Measurements from ENCODE around the gene PAX4.
"Not testable (repeated sequence)": the region's sequence is repeated elsewhere in the genome, so short reads cannot be mapped to it uniquely, and the experiment has no call there.

Gene PAX4

DNA sequence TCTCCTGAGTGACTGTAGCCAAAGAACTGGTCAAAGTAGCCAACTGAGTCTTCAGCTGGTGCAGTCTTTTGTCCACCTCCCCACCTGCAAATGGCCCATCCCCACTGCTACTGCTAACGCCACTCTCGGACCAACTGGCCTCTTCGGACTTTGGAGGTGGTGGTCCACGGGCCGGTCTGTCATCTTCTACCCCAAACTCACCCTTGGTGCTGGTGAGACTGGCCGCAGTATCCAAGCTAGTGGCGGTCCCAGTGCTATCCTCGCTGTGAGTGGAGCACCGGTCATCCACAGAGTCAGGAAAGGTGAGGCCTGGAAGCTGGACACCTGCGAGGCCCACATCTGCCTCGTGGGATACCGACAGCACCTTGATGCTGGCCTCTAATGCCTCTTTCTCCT lies 33.3 kb downstream of the PAX4 start:
- DNase-seq: no peak

DNA sequence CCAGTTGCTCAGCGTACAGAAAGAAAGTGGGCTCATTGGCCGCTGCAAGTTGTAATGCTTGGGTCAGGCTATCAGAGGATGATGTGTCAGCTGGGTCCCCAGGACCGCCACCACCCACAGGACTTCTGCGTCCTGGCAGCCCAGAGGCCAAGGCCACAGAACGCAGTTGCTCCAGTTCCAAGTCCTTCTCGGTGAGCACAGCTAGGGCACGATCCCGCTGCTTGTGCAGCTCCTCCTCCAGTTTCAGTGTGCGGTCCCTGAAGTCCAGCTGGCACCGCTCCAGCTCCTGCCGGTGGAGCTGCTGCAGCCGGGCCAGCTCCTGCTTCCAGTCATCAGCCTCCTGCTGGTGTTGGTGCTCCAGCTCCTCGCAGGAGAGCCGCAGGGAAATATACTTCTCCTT lies 35.6 kb downstream of the PAX4 start:
- no peak for DNase-seq

DNA sequence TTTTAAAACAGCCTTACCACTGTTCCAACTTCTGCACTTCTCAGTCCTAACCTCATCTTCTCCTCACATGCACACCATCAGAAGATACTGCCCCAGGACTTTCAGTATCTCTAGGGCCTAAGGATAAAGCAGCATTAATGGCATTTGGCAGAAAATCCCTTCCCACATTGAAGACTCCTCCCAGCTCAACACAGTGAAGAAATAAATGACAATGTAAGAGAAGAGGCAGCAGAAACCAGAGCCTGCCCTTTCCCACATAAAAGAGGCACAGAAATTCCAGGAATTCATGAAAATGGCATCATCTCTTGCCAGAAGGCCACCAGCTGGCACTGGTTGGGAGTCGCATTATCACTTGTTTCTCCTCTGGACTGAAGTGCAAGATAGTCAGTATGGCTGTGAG lies 36.2 kb downstream of the PAX4 start:
- DNase-seq: no peak

DNA sequence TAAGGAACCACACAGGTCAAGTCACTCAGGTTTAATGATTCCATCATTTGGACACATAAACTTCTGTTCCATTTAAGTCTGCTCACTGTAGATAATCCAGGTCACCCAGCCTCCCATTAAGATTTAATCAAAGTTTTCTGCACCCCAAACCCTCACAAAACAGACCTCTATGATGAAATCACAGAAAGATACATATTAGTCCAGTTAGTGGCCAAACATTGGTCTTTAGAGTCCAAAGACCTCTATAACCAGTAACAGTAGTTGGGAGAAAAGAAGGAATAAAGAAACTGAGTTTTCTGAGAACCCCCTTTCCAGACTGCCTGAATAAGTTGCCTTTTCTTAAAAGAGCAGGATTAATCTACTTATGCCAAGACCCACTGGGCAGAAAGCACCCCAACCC lies 37.3 kb downstream of the PAX4 start:
- DNase-seq: no peak

DNA sequence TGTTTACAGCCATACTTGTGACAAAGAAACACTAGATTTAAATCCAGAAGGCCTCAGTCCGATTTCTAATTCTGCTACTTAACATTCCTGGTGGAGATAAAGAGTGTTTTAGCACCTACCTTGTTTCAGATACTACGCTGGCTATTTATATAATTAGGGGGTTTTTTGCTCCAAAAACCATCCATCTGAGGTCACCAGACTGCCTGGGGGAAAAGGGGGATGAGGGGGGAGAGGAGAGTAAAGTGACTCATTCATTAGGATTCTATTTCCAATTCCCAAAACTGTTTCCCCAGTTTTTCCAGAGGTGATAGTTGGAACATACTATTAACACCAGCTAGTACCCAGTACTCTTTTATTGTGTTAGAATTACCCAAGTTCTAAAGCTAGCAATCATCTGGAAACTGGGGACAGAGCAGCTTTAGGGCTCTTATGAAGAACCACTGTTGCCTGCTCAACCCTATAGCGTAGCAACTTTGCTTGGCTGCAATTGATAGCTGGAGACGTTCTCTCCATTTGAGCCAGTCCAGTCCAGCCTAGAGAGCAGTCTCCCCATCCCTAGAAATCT lies 39.1 kb downstream of the PAX4 start:
- no peak for DNase-seq

DNA sequence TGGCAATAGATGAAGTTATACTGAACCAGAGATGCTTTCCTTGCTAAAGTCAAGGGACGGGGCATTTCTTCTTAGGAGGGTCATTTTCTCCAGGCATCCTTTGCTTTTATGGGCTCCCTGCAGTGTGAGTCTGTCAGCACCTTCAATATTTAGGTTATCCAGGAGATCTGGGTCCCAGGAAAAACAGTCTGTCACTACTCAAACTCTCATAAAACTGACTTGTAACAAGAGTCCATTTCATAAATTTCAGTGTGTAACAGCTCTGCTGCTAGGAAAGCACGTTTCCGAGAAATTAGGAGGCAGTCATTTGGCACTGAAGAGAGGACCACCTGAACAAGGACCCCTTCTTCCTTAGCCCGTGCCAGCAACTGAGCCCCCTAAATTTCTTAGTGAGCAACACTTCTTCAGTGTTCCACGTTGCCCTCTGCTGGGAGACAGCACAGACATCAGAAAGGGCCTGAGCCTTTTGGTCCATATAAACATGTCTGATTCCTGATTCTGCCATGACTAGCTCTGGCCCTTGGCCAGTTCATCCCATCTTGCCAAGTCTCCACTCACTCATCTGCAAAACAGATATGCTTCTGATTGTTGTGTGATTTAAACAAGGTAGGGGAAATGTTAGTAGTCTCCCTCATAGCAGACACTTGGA lies 39.8 kb downstream of the PAX4 start:
- DNase-seq: peak; percentile 11

DNA sequence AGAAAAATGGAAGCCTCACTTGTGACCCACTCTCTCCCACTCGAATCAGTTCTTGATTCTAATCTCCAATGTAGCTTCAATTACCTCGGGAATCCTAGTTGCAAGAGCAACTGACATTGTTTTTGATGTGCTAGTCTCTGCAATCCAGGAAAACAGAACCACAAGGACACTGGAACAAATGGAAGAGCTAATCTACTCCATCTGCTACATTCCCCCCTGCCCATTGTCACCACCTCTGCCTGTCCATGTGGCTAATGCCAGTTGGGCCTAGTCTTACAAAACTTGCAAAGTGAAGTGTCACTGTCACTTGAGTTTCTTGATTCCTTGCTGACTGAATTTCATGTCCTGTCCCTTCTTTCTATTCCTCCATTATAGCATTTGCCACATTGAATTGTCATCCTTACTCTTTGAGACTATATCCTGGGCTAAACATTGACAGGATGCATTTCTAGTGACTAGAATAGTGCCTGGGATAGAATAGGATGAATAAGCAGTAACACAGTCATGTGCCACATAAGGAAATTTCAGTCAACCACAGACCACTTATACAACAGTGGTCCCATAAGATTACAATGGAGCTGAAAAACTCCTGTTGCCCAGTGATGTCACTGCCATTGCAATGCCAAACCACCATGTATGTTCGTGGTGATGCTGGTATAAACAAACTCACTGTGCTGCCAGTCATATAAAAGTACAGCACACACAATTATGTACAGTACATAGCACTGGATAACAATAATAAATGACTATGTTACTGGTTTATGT lies 46.0 kb downstream of the PAX4 start:
- DNase-seq: no peak

DNA sequence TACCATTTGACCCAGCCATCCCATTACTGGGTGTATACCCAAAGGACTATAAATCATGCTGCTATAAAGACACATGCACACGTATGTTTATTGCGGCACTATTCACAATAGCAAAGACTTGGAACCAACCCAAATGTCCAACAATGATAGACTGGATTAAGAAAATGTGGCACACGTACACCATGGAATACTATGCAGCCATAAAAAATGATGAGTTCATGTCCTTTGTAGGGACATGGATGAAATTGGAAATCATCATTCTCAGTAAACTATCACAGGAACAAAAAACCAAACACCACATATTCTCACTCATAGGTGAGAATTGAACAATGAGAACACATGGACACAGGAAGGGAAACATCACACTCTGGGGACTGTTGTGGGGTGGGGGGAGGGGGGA lies 49.9 kb downstream of the PAX4 start:
- DNase-seq: not testable (repeated sequence)

DNA sequence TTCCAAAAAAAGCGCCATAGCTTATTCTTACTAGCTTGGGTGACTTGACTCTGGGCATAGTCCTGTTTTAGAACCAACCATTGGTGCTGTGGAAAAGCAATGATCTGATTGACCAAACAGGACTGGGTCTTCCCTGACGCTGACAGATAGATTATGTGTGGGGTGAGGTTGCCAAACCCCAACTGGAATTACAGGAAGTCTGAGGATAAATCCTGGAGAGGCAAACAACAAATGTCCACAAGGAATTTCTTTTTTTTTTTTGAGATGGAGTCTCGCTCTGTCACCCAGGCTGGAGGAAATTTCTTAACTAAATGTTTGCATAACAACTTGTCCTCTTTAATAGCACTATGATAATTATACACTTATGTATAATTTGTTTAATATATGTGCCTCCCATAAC lies 51.7 kb downstream of the PAX4 start:
- no peak for DNase-seq
